ENCODE measurements around the gene SPOCK2.

The SPOCK2 gene

GRCh38 chr10:72105098-72105475 lies 16.7 kb upstream of the SPOCK2 start:
- Histone ChIP-seq H3K79me2 (ENCODE audit: low read length) (no peaks in the 10 kb centered on the region), H2AFZ (ENCODE audit: low read depth, low read length) (no peak overlapping the region), H3K27ac (ENCODE audit: low read length) (no peak overlapping the region), H3K9me3 (ENCODE audit: insufficient read depth, low read length) (no peaks in the 10 kb centered on the region), H3K9ac (ENCODE audit: low read length) (no peak overlapping the region), H3K27me3 (ENCODE audit: low read depth, low read length) (no peaks in the 10 kb centered on the region), H3K36me3 (replicated peaks; ENCODE audit: low read depth, low read length) (no peaks in the 10 kb centered on the region), H3K4me3 (ENCODE audit: low read length) (no peak overlapping the region), H4K20me1 (ENCODE audit: insufficient read depth, low read length) (no peaks in the 10 kb centered on the region), H3K4me2 (ENCODE audit: low read length) (no peak overlapping the region), H3K4me1 (ENCODE audit: low read length) (no peaks in the 10 kb centered on the region)
- TF ChIP-seq EZH2phosphoT487 (IDR thresholded peaks at IDR 0.05; ENCODE audit: low read depth) (no peak), CTCF (IDR thresholded peaks at IDR 0.05; ENCODE audit: low read depth, low read length) (no peak)

- Histone ChIP-seq H3K27me3 (ENCODE audit: low read depth, low read length) (no peaks in the 10 kb centered on the region), H3K36me3 (replicated peaks; ENCODE audit: low read depth, low read length) (no peaks in the 10 kb centered on the region), H3K9ac (ENCODE audit: low read length) (no peak overlapping the region), H2AFZ (ENCODE audit: low read depth, low read length) (no peak overlapping the region), H3K4me2 (ENCODE audit: low read length) (no peak overlapping the region), H3K79me2 (ENCODE audit: low read length) (no peaks in the 10 kb centered on the region), H3K9me3 (ENCODE audit: insufficient read depth, low read length) (no peaks in the 10 kb centered on the region), H4K20me1 (ENCODE audit: insufficient read depth, low read length) (no peaks in the 10 kb centered on the region), H3K27ac (ENCODE audit: low read length) (no peak overlapping the region), H3K4me3 (ENCODE audit: low read length) (no peak overlapping the region), H3K4me1 (ENCODE audit: low read length) (no peaks in the 10 kb centered on the region)
- no peak for TF ChIP-seq CTCF (IDR thresholded peaks at IDR 0.05; ENCODE audit: low read depth, low read length)
- TF ChIP-seq EZH2phosphoT487 (IDR thresholded peaks at IDR 0.05; ENCODE audit: low read depth), result no peak
These were observed 16.2 kb upstream of the SPOCK2 start for GRCh38 chr10:72104472-72105097.

DNA sequence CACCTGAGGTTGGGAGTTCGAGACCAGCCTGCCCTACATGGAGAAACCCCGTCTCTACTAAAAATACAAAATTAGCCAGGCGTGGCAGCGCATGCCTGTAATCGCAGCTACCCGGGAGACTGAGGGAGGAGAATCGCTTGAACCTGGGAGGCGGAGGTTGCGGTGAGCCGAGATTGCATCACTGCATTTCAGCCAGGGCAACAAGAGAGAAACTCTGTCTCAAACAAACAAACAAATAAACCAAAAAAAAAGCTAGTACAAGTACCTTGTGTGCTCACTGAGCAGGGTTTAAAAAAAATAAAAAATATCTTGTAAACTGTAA lies 11.2 kb upstream of the SPOCK2 start:
- Histone ChIP-seq H3K27ac (ENCODE audit: low read length) (no peak overlapping the region), H3K9me3 (ENCODE audit: insufficient read depth, low read length) (no peaks in the 10 kb centered on the region), H3K27me3 (ENCODE audit: low read depth, low read length) (no peaks in the 10 kb centered on the region), H3K79me2 (ENCODE audit: low read length) (no peaks in the 10 kb centered on the region), H3K4me2 (ENCODE audit: low read length) (no peak overlapping the region), H3K4me1 (ENCODE audit: low read length) (no peaks in the 10 kb centered on the region), H3K4me3 (ENCODE audit: low read length) (no peak overlapping the region), H4K20me1 (ENCODE audit: insufficient read depth, low read length) (no peaks in the 10 kb centered on the region), H3K9ac (ENCODE audit: low read length) (no peak overlapping the region), H3K36me3 (replicated peaks; ENCODE audit: low read depth, low read length) (no peaks in the 10 kb centered on the region), H2AFZ (ENCODE audit: low read depth, low read length) (no peak overlapping the region)
- TF ChIP-seq CTCF (IDR thresholded peaks at IDR 0.05; ENCODE audit: low read depth, low read length) (no peak), EZH2phosphoT487 (IDR thresholded peaks at IDR 0.05; ENCODE audit: low read depth) (no peak)

GRCh38 chr10:72098836-72099599 lies 10.7 kb upstream of the SPOCK2 start:
- Histone ChIP-seq H3K4me2 (ENCODE audit: low read length) (no peak overlapping the region), H3K9ac (ENCODE audit: low read length) (no peak overlapping the region), H3K27me3 (ENCODE audit: low read depth, low read length) (no peaks in the 10 kb centered on the region), H3K27ac (ENCODE audit: low read length) (no peak overlapping the region), H2AFZ (ENCODE audit: low read depth, low read length) (no peak overlapping the region), H3K4me3 (ENCODE audit: low read length) (no peak overlapping the region), H3K4me1 (ENCODE audit: low read length) (no peaks in the 10 kb centered on the region), H4K20me1 (ENCODE audit: insufficient read depth, low read length) (no peaks in the 10 kb centered on the region), H3K36me3 (replicated peaks; ENCODE audit: low read depth, low read length) (no peaks in the 10 kb centered on the region), H3K9me3 (ENCODE audit: insufficient read depth, low read length) (no peaks in the 10 kb centered on the region), H3K79me2 (ENCODE audit: low read length) (no peaks in the 10 kb centered on the region)
- no peak for TF ChIP-seq EZH2phosphoT487 (IDR thresholded peaks at IDR 0.05; ENCODE audit: low read depth)
- TF ChIP-seq CTCF (IDR thresholded peaks at IDR 0.05; ENCODE audit: low read depth, low read length), result no peak

Data from OCI-LY3 (cell line).